ENCODE data around the gene GPAT3.

Gene GPAT3

DNA sequence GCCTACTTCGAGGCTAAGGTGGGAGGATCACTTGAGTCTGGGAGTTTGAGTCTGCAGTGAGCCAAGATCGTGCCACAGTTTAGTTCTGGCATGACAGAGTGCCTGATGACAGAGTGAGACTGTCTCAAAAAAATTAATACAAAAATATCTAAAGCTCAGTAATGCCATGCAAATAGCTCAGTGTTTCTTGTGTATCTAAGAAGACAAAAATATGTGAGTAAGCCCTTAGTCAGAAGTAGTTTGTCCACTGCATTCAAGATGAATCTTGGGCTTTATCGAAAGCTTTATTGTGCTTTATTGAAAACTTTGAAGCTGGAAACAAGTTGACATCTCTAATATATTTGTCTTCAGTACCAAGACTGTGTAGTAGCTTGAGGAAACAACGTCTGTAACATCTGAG is 115.9 kb downstream of the GPAT3 start:
- DNase-seq = no peak

Measured in right hindlimb (tissue), 1 donor.